SK-N-SH treated with all-trans-retinoic acid at 6 μM for 48 hours (cell line): ENCODE results near the gene KERA.

Experiments used
- ARNTL ChIP-seq: fragments of 450-650 bp; formaldehyde crosslinking; IDR thresholded peaks from 2 replicates; pipeline ENCODE4 v1.5.0; 2020; ENCODE audit warnings: low read depth, mild to moderate bottlenecking, moderate library complexity, borderline replicate concordance
- ESRRG ChIP-seq: fragments of 250-450 bp; sonication (Bioruptor Pico); IDR thresholded peaks from 2 replicates; pipeline ENCODE4 v1.6.1; 2021; ENCODE audit warnings: mild to moderate bottlenecking
- GLIS3 ChIP-seq: fragments of 250-450 bp; sonication (Bioruptor Pico); IDR thresholded peaks from 2 replicates; pipeline ENCODE4 v1.5.0; 2020; ENCODE audit warnings: mild to moderate bottlenecking, moderate library complexity
- ISL1 ChIP-seq: fragments of 250-450 bp; sonication (Bioruptor Pico); IDR thresholded peaks from 2 replicates; pipeline ENCODE4 v2.1.2; 2022; ENCODE audit warnings: mild to moderate bottlenecking, moderate library complexity
- PATZ1 ChIP-seq: fragments of 250-450 bp; sonication (Bioruptor Pico); IDR thresholded peaks from 2 replicates; pipeline ENCODE4 v1.8.0; 2020; ENCODE audit warnings: mild to moderate bottlenecking, moderate library complexity, borderline replicate concordance
- RARB ChIP-seq: fragments of 250-450 bp; sonication (Bioruptor Pico); IDR thresholded peaks from 2 replicates; pipeline ENCODE4 v1.8.0; 2021; ENCODE audit warnings: mild to moderate bottlenecking, moderate library complexity
- TOX ChIP-seq: fragments of 250-450 bp; sonication (Bioruptor Pico); IDR thresholded peaks from 2 replicates; pipeline ENCODE4 v1.8.0; 2021; ENCODE audit warnings: mild to moderate bottlenecking, moderate library complexity, borderline replicate concordance
- ZFP3 ChIP-seq: fragments of 250-450 bp; sonication (Bioruptor Pico); IDR thresholded peaks from 2 replicates; pipeline ENCODE4 v1.5.0; 2020; ENCODE audit warnings: mild to moderate bottlenecking, moderate library complexity
- TF ChIP-seq, protein P1 (sequence below): fragments of 250-450 bp; sonication (Bioruptor Pico); IDR thresholded peaks from 2 replicates; pipeline ENCODE4 v1.8.0; 2021; ENCODE audit warnings: low read depth, mild to moderate bottlenecking, moderate library complexity, borderline replicate concordance
- TF ChIP-seq, protein P2 (sequence below): fragments of 250-450 bp; sonication (Bioruptor Pico); IDR thresholded peaks from 2 replicates; pipeline ENCODE4 v1.5.1; 2021; ENCODE audit warnings: mild to moderate bottlenecking, moderate library complexity

GRCh38 chr12:91098461-91098860 is 40.6 kb upstream of the KERA start:
- TF ChIP-seq ARNTL (CRISPR knock-in tag) (no peak), PATZ1 (CRISPR knock-in tag) (no peak), ISL1 (CRISPR knock-in tag) (no peak), RARB (CRISPR knock-in tag) (no peak), ESRRG (CRISPR knock-in tag) (no peak), GLIS3 (CRISPR knock-in tag) (no peak), ZFP3 (CRISPR knock-in tag) (no peak), TOX (CRISPR knock-in tag) (no peak)
- TF ChIP-seq, protein P1, sequence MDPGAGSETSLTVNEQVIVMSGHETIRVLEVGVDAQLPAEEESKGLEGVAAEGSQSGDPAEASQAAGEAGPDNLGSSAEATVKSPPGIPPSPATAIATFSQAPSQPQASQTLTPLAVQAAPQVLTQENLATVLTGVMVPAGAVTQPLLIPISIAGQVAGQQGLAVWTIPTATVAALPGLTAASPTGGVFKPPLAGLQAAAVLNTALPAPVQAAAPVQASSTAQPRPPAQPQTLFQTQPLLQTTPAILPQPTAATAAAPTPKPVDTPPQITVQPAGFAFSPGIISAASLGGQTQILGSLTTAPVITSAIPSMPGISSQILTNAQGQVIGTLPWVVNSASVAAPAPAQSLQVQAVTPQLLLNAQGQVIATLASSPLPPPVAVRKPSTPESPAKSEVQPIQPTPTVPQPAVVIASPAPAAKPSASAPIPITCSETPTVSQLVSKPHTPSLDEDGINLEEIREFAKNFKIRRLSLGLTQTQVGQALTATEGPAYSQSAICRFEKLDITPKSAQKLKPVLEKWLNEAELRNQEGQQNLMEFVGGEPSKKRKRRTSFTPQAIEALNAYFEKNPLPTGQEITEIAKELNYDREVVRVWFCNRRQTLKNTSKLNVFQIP (CRISPR knock-in tag): no peak
- TF ChIP-seq, protein P2, sequence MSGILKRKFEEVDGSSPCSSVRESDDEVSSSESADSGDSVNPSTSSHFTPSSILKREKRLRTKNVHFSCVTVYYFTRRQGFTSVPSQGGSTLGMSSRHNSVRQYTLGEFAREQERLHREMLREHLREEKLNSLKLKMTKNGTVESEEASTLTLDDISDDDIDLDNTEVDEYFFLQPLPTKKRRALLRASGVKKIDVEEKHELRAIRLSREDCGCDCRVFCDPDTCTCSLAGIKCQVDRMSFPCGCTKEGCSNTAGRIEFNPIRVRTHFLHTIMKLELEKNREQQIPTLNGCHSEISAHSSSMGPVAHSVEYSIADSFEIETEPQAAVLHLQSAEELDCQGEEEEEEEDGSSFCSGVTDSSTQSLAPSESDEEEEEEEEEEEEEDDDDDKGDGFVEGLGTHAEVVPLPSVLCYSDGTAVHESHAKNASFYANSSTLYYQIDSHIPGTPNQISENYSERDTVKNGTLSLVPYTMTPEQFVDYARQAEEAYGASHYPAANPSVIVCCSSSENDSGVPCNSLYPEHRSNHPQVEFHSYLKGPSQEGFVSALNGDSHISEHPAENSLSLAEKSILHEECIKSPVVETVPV (CRISPR knock-in tag): no peak
